Karpas-422 (cell line): ENCODE results near the gene ARMC8. TPM values are rescaled to one million over a fixed set of nuclear protein-coding genes. Genes with fewer than 3 reads are reported as not detected.

Experiments
- DNase-seq: peaks from one replicate; pipeline ENCODE4 v3.0.0-alpha.2; 2015
- H2AFZ ChIP-seq: fragments of 200-600 bp; sonication (generic); 2 replicates; pipeline ENCODE4 v1.6.1; 2014; ENCODE audit warnings: antibody characterized with exemption, low read length, mixed read lengths
- H3K27ac ChIP-seq: fragments of 200-600 bp; sonication (generic); 2 replicates; pipeline ENCODE4 v1.5.1; 2014; ENCODE audit warnings: mild to moderate bottlenecking, low read length, moderate library complexity
- H3K27me3 ChIP-seq: fragments of 200-600 bp; sonication (generic); 2 replicates; pipeline ENCODE4 v1.6.1; 2014; ENCODE audit warnings: low read length, mixed read lengths
- H3K36me3 ChIP-seq: fragments of 200-600 bp; sonication (generic); 2 replicates; pipeline ENCODE4 v1.6.1; 2014; ENCODE audit warnings: low read length, mixed read lengths; ENCODE audit not compliant: insufficient read depth
- H3K4me1 ChIP-seq: fragments of 200-600 bp; sonication (generic); 2 replicates; pipeline ENCODE4 v1.6.1; 2014; ENCODE audit warnings: mild to moderate bottlenecking, low read length, mixed read lengths
- H3K4me2 ChIP-seq: fragments of 200-600 bp; sonication (generic); 2 replicates; pipeline ENCODE4 v1.6.1; 2014; ENCODE audit warnings: low read length, low read depth, mild to moderate bottlenecking; ENCODE audit not compliant: poor library complexity, severe bottlenecking
- H3K4me3 ChIP-seq: fragments of 200-600 bp; sonication (generic); 2 replicates; pipeline ENCODE4 v1.5.1; 2014; ENCODE audit warnings: mild to moderate bottlenecking, antibody characterized with exemption, low read length, mixed read lengths
- H3K79me2 ChIP-seq: fragments of 200-600 bp; sonication (generic); 2 replicates; pipeline ENCODE4 v1.6.1; 2014; ENCODE audit warnings: mild to moderate bottlenecking, low read length, mixed read lengths
- H3K9ac ChIP-seq: fragments of 200-600 bp; sonication (generic); 2 replicates; pipeline ENCODE4 v1.6.0; 2014; ENCODE audit warnings: low read length
- H3K9me2 ChIP-seq: fragments of 200-600 bp; sonication (generic), shearing (Covaris generic); replicated peaks from 2 replicates; pipeline ENCODE4 v1.6.0; 2014; ENCODE audit warnings: mild to moderate bottlenecking, low read length, moderate library complexity; ENCODE audit not compliant: insufficient read depth
- H3K9me3 ChIP-seq: fragments of 300-700, 200-600 bp; sonication (generic); 2 replicates; pipeline ENCODE4 v1.6.1; 2014; ENCODE audit warnings: low read length, mixed read lengths
- H4K20me1 ChIP-seq: fragments of 200-600 bp; sonication (generic); 2 replicates; pipeline ENCODE4 v1.6.1; 2014; ENCODE audit warnings: mild to moderate bottlenecking, antibody characterized with exemption, low read length, low read depth; ENCODE audit not compliant: insufficient read depth
- total RNA-seq: library from RNA; depleted of rRNA; stranded (reverse); fragments of >200 nt; shearing (Covaris generic); gene quantifications from 2 replicates; pipeline ENCODE4 v1.2.3, GENCODE V29; 2014; ENCODE audit warnings: low replicate concordance

Gene ARMC8
- total RNA-seq, 1 experiment from 2014 or later, result 64.0 TPM

DNA sequence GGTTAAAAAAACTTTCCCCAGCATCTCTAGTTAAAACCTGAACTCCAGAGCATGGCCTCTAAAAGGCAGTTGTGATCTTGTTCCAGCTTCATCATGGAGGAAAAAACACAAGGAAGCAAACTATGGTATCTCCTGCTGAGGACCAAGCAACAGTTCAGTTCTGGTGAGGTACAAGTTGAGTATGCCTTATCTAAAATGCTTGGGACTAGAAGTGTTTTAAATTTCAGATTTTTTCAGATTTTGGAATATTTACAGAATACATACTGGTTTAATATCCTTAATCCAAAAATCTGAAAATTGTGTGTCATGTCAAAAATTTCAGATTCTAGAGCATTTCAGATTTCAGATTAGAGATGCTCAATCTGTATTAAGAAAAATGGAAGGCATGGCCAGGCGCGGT lies 22.0 kb upstream of the ARMC8 start:
- H3K27ac ChIP-seq, result no peak overlapping the region
- no peaks in the 10 kb centered on the region for H3K9me3 ChIP-seq
- no peak overlapping the region for H3K9ac ChIP-seq
- no peaks in the 10 kb centered on the region for H4K20me1 ChIP-seq
- no peaks in the 10 kb centered on the region for H3K9me2 ChIP-seq
- H2AFZ ChIP-seq, result no peak overlapping the region
- H3K27me3 ChIP-seq, result no peaks in the 10 kb centered on the region
- no peaks in the 10 kb centered on the region for H3K4me1 ChIP-seq
- no peak for DNase-seq
- H3K4me2 ChIP-seq, result no peak overlapping the region
- no peaks in the 10 kb centered on the region for H3K79me2 ChIP-seq
- H3K4me3 ChIP-seq, result no peak overlapping the region
- peaks cover 33% of the 10 kb centered on the region; the same call in 1 of the 2 replicates for H3K36me3 ChIP-seq

DNA sequence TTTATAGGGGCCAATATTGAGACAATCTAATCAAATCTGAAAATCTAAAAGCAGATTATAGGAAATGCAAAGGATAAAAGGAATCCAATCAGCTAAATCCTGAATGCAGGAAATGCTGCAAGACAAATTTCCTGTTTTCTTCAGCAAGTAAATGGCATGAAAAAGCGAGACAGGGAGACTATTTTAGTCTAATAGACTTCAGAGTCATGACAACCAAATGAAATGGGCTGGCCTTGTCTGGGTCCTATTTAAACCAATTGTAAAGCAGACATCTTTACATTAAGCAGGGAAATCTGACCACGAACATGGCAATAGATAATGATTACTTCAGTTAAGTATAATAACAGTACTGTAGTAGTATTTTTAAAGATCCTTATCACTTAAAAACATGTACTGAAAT lies 14.5 kb upstream of the ARMC8 start:
- no peak overlapping the region for H3K9ac ChIP-seq
- H3K27ac ChIP-seq, result no peak overlapping the region
- peak overlapping the region; percentile 86 for H3K4me2 ChIP-seq
- H3K4me3 ChIP-seq, result no peak overlapping the region
- H4K20me1 ChIP-seq, result no peaks in the 10 kb centered on the region
- H3K36me3 ChIP-seq, result peaks cover 15% of the 10 kb centered on the region; the same call in 1 of the 2 replicates
- DNase-seq, result peak; percentile 53
- H2AFZ ChIP-seq, result no peak overlapping the region
- H3K9me2 ChIP-seq, result no peaks in the 10 kb centered on the region
- peaks cover 28% of the 10 kb centered on the region for H3K4me1 ChIP-seq
- H3K27me3 ChIP-seq, result no peaks in the 10 kb centered on the region
- peaks cover 42% of the 10 kb centered on the region for H3K79me2 ChIP-seq
- no peaks in the 10 kb centered on the region for H3K9me3 ChIP-seq

DNA sequence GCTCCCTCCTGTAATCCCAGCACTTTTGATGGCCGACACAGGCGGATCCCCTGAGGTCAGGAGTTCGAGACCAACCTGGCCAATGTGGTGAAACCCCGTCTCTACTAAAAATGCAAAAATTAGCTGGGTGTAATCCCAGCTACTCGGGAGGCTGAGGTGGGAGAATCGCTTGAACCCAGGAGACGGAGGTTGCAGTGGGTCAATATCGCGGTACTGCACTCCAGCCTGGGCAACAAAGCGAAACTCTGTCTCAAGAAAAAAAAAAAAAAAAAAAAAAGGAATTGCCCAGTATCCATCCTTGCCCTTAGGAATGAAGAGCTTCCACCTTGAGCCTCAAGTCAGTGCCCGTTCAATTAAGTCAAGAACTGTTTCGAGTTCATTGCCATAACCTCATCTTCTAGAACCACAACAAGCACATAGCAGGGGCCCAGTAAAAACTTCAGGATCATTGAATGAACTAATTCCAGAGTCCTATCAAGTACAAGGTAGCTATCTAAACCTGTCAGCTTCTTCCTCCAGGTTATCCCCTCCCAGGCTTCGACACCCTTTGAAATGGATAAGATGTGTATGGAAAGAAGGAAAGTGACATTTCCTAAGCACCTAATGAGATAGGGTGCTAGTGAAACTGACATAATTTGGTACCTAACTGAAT lies 13.2 kb upstream of the ARMC8 start:
- Histone ChIP-seq H4K20me1 (no peaks in the 10 kb centered on the region), H3K4me2 (peak overlapping the region; percentile 86), H3K9ac (peak overlapping the region; percentile 82), H3K9me3 (no peaks in the 10 kb centered on the region), H3K4me3 (peak overlapping the region; percentile 80), H3K36me3 (peaks cover 12% of the 10 kb centered on the region; the same call in 1 of the 2 replicates), H3K4me1 (peaks cover 28% of the 10 kb centered on the region), H3K79me2 (peaks cover 42% of the 10 kb centered on the region), H3K27me3 (no peaks in the 10 kb centered on the region), H3K27ac (peak overlapping the region; percentile 76; the same call in 1 of the 2 replicates), H2AFZ (peak overlapping the region; percentile 99; the same call in 1 of the 2 replicates), H3K9me2 (no peaks in the 10 kb centered on the region)
- peak; percentile 48 for DNase-seq

DNA sequence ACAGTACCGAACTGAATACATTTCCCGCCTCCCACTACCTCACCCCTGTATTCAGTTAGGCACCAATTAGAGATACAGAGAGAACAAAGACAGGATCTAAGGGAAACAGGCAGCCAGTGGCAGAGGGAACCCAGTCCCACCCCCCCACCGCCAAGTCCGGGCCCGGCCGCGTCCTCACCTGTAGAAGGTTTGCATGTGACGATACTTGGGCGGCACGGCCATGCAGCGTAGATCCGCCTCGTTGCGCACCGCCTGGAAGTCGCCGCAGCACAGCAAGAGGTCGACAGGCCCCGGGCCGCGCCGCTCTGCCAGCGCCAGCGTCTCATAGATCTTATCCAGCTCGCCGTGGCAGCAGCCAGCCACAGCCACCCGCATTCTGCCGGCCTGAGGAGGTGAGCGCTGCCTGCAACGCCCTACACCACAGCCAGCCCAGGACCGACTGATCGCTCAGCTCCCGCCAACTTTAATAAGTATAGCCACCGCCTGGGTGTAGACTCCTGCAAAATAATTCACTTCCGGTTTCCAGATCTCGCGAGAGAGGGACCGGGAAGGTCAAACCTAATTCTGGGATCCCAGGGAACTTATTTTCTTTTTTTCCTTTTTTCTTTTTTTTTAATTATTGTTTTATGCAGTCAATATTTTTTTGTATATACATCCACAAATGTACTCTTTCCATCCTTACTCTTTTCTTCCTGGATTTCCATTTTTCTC lies 12.5 kb upstream of the ARMC8 start, which contains the start of gene DBR1:
DBR1 (minus strand) TSS at position 501 of the 711 bp plus-strand sequence; CDS start at position 375, 126 bp downstream.
- Histone ChIP-seq H3K4me1 (peaks cover 28% of the 10 kb centered on the region), H3K27ac (peak within 1 kb of the TSS; percentile 76), H3K36me3 (peaks cover 10% of the 10 kb centered on the region; the same call in 1 of the 2 replicates), H3K27me3 (no peaks in the 10 kb centered on the region), H3K9ac (peak within 1 kb of the TSS; percentile 82), H3K79me2 (peaks cover 42% of the 10 kb centered on the region), H3K4me3 (peak within 1 kb of the TSS; percentile 80), H2AFZ (peak within 1 kb of the TSS; percentile 99), H3K9me2 (no peaks in the 10 kb centered on the region), H3K4me2 (peak within 1 kb of the TSS; percentile 86), H4K20me1 (no peaks in the 10 kb centered on the region), H3K9me3 (no peaks in the 10 kb centered on the region)
- DNase-seq, result peak; percentile 95

DNA sequence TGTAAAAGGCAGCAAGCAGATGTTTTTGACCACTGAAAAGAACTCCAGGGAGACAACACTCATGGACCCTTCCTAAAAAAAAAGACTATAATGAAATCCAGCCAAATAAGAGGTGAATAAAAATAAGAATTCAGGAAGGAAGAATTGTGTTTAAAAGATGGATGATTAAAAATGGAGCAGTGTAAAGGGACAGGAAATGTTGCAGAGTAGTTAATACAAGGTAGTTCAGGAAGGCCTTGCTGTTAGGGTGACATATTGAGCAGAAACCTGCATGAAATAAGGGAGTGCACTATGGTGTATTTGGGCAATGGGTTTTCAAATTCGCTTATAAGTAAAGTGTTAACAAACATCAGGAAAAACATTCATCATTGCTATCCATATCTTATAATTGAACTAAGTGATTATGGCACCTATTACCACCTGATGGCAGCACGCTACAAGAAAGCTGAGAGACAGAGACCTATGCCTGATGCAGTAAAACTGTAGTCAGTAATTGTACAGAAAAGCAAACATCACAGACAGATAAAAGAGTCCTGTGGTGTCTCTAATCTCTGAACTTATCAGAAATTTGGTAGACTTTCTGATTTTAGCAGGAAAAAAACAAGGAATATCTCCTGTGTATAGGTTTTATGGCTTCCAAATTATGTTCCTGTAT lies 6.6 kb upstream of the ARMC8 start:
- H3K27ac ChIP-seq, result no peak overlapping the region
- DNase-seq, result peak; percentile 71

DNA sequence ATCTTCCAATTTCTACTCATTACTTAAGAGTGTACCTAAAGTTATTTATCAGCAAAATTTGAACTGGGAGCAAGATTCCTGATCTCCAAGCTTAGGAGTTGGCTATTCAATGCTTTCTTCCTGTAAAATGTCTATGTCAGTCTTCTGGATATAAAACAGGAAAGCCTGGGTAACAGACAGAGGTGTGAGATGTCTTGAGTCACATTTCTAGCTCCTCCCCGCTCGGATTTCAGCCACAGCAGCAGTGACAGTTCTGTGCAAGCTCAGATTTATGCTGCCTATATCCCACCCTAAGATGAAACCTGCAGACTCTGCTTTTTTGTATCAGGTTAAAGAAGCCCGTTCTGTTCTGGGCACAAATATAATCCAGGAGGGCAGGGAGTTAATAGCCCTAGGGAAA lies 2.1 kb upstream of the ARMC8 start:
- H3K9me3 ChIP-seq, result no peaks in the 10 kb centered on the region
- H3K27me3 ChIP-seq, result no peaks in the 10 kb centered on the region
- H3K4me2 ChIP-seq, result peak overlapping the region; percentile 17
- peaks cover 7% of the 10 kb centered on the region; the same call in 1 of the 2 replicates for H4K20me1 ChIP-seq
- H3K27ac ChIP-seq, result no peak overlapping the region
- no peak overlapping the region for H3K4me3 ChIP-seq
- peaks cover 28% of the 10 kb centered on the region for H3K79me2 ChIP-seq
- H2AFZ ChIP-seq, result no peak overlapping the region
- peak; percentile 45 for DNase-seq
- no peaks in the 10 kb centered on the region for H3K36me3 ChIP-seq
- no peaks in the 10 kb centered on the region for H3K9me2 ChIP-seq
- no peak overlapping the region for H3K9ac ChIP-seq
- peaks cover 35% of the 10 kb centered on the region for H3K4me1 ChIP-seq

More for the DNA sequence above, 6.6 kb upstream of the ARMC8 start:
- no peak overlapping the region for H3K4me3 ChIP-seq
- no peaks in the 10 kb centered on the region for H4K20me1 ChIP-seq
- H3K9ac ChIP-seq, result no peak overlapping the region
- H3K36me3 ChIP-seq, result no peaks in the 10 kb centered on the region
- H3K4me1 ChIP-seq, result peaks cover 7% of the 10 kb centered on the region
- no peaks in the 10 kb centered on the region for H3K79me2 ChIP-seq
- no peak overlapping the region for H3K4me2 ChIP-seq
- H2AFZ ChIP-seq, result no peak overlapping the region
- no peaks in the 10 kb centered on the region for H3K9me3 ChIP-seq
- no peaks in the 10 kb centered on the region for H3K9me2 ChIP-seq
- no peaks in the 10 kb centered on the region for H3K27me3 ChIP-seq

DNA sequence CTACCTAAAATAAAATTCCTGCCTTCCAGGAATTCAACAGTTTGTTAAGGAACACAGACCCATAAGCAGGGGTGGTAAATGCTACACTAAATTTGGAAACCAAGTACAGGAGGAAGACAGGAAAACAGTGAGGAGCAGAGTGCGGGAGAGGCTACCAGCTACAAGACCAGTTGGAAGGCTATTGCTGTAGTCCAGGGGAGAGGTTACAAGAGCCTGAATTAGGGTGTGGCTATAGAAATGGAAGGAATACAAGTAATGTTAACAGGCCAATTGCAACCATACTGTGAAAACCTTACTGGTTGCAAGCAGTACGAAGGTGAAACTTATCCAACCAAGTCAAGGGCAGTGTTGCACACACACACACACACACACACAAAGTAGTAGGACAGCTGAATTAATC lies 880 bp upstream of the ARMC8 start:
- Histone ChIP-seq H3K4me1 (peaks cover 35% of the 10 kb centered on the region), H3K79me2 (peaks cover 40% of the 10 kb centered on the region), H3K9me2 (no peaks in the 10 kb centered on the region), H3K36me3 (peaks cover 7% of the 10 kb centered on the region; the same call in 1 of the 2 replicates), H3K9ac (peak overlapping the region; percentile 87), H4K20me1 (peaks cover 7% of the 10 kb centered on the region; the same call in 1 of the 2 replicates), H3K27ac (no peak overlapping the region), H3K4me3 (peak overlapping the region; percentile 80), H3K9me3 (no peaks in the 10 kb centered on the region), H3K4me2 (peak overlapping the region; percentile 98), H3K27me3 (no peaks in the 10 kb centered on the region), H2AFZ (peak overlapping the region; percentile 97)
- no peak for DNase-seq
